HG03354 (cell line): ENCODE measurements around the gene MAN2B2.
A peak's percentile ranks its signal among the peaks of the same experiment; 100 is the strongest.
"Not testable (repeated sequence)": the region's sequence is repeated elsewhere in the genome, so short reads cannot be mapped to it uniquely, and the experiment has no call there.

Source experiments
- ATAC-seq: cut with Tn5 transposase; IDR thresholded peaks from one replicate; pipeline ENCODE4 v1.9.1; 2021; ENCODE audit warnings: mild to moderate bottlenecking; ENCODE audit not compliant: unreplicated experiment, poor library complexity, severe bottlenecking

The MAN2B2 gene

GRCh38 chr4:6633091-6633906 is 58.3 kb downstream of the MAN2B2 start:
- no peak for ATAC-seq

DNA sequence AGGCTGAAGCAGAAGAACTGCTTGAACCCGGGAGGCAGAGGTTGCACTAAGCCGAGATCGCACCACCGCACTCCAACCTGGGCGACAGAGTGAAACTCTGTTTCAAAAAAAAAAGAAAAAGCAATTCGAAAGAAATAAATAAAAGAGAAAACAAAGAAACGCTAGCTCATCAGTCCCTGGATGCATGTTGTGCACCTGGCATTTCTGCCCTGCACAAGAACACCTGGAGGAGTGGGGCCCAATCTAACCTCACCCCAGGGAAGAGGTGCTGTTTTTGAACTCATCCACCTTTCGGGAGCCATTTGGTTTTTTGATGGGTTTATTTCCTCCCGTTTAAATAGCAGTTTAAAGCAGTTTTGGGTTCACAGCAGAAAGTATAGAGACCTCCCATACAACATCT is 59.8 kb downstream of the MAN2B2 start:
- ATAC-seq, result no peak

GRCh38 chr4:6639137-6639680 is 64.2 kb downstream of the MAN2B2 start:
- no peak for ATAC-seq

DNA sequence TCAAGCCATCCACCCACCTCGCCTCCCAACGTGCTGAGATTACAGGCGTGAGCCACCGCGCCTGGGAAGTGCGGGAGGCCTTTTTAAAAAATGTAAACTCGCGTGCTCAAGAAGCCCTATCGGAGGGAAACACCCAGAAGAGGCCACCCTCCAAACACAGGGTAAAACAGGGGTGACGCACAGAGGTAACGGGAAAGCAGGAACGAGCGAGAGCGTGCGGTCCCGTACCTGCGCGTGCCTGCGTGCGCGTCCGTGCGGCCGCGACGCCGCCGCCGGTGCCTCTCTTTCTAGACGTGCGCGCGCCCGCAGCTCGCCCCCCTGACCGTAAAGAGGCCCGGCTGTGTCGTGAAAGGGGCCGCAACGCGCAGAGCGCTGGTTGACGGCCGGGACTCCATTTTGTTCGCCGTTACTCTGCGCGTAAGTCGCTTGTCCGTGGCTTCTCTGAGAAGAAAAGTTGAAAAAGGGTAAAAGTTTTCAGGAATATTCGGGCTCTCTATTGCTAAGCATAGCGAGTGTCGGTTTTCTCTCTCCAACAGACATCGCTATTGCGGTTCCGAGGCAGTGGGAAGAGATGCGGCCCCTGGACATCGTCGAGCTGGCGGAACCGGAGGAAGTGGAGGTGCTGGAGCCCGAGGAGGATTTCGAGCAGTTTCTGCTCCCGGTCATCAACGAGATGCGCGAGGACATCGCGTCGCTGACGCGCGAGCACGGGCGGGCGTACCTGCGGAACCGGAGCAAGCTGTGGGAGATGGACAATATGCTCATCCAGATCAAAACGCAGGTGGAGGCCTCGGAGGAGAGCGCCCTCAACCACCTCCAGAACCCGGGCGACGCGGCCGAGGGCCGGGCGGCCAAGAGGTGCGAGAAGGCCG is 65.5 kb downstream of the MAN2B2 start, which contains the start of gene MRFAP1:
Gene MRFAP1 (plus strand): TSS at position 394 of the 872 bp plus-strand sequence. CDS start 178 bp downstream, at position 572.
- ATAC-seq, result peak; percentile 80

GRCh38 chr4:6641164-6641970 is 66.4 kb downstream of the MAN2B2 start:
- ATAC-seq, result peak; percentile 47

DNA sequence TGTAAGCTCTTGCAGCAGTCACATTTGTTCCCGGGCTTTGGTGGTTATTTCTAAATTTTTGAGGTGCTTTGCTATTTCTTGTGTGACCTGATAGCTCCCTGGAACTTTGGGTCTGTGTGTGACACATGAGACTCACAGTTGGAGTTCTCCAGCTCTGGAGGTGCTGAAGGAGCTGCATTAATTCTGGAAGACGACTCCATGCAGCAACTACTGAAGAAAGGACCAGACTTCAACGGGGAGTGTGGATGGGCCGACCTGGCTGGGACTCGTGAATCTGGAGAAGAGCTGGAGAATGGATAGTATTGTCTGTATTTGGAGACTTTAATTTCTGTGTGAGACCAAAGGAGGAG is 67.0 kb downstream of the MAN2B2 start:
- ATAC-seq, result no peak

DNA sequence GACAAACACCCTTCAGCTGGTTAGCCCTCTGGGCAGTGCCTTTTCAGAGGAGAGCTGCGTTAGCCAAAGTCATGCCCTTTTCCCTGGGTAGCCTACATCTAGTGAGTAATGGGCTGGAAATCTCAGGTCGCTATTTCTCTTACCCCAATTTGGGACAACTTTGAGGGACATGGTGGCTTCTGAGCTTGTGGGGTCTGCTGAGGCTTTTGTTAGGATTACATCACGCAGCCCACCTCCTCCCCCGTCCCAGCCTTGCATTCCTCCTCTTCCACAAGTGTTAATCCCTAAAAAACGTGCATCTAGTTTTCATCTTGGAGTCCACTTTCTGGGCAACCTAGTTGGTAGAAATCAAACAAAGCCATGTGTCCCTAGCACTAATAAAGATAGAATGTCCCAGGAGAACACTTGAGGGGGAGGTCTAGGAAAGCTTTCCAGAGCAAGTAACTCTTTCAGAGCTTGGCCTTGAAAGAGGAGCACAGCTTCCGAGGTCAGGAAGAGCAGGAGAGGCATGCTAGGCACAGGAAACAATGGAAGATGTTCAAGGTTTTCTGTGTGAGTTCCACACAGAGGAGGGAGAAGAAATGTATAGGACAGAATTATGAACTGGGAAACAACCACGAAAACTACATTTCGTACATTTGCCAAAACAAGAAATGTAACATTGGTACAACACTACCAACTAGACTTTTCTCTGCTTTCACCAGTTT is 68.3 kb downstream of the MAN2B2 start:
- ATAC-seq, result no peak

DNA sequence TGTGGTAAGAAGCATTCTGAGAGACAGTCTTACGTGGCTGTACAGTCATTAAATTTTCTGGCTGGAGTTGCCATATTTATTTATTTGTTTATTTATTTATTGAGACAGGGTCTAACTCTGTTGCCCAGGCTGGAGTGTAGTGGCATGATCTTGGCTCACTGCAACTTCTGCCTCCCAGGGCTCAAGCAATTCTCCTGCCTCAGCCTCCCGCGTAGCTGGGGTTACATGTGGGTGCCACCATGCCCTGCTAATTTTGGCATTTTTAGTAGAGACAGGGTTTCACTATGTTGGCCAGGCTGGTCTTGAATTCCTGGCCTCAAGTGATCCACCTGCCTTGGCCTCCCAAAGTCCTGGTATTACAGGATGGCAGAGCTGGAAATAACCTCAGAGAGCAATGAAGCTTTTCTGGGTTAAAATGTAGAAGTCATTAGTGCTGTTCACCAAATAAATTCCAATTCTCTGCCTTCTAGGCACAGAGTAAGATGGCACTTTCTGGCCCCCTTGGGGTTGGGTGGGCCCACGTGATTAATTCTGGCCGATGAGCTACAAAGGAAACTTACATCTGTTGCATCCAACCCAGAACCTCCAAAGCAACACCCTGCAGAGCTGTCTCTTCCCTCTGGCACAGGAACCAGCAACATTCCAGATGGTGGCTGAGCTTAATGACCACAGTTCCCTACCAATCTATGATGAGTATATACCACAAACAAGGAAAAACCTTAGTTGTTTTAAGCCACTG is 70.0 kb downstream of the MAN2B2 start:
- no peak for ATAC-seq

DNA sequence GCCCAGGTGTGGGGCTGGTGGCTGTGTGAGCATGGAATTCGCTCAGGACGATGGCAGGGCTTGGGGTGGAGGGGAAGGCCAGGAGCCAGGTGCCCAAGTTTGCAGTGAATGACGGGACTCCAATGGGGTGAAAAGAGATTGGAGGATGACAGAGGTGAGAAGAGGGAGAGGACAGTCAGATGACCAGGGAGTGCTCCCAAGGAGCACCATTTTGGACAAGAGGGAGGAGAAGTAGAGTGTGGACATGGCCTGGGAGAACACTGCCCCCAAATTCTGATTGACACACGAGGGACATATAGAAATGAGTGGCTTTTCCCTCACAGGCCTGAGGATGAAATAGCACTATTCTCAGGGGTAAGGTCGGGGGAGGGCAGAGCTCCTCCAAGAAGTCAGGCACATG is 72.2 kb downstream of the MAN2B2 start:
- ATAC-seq, result no peak

DNA sequence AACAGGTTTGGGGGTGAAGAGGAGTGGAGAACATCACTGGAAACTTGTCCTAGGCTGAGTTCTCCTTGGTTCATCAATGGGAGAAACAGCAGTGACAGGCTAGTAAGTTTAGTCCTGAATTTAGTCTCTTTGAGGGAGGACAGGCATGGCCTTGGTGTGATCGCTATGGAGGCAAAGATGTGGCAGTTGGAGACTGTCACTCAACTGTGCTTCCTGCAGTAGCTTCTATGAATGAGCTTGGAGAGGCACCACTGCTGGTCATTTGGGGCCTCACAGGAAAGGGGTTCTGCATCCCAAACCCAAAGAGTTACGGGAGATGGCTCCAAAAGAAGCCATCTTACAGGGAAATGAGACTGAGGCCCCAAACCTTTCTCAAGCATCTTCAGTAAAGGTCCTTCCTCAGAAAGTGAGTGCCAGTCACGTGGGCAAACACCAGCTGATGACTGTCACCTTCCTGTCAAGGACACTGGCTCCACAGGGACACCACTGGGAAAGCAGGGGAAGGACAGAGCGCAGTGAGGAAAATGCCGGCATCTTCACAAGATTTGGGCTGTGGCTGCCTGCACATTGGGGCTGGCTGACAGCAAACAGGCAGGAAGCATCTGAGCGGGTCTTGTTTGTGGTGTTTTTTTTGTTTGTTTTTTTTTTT is 72.7 kb downstream of the MAN2B2 start:
- no peak for ATAC-seq

DNA sequence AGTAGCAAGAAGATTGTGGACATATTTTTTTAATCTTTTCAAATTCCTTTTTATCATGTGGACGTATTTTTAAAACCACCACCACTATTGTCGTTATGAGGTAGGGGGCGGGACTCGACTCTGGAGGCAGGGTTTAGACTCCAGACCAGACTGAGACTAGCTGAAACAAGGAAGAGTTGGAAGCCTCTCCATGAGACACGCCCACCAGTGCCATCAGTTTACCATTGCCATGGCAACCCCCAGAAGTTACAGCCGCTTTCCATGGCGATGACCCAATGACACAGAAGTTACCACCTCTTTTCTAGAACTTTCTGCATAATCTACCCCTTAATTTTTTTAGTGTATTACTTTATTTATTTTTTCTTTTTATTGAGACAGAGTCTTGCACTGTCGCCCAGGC is 74.2 kb downstream of the MAN2B2 start:
- no peak for ATAC-seq

DNA sequence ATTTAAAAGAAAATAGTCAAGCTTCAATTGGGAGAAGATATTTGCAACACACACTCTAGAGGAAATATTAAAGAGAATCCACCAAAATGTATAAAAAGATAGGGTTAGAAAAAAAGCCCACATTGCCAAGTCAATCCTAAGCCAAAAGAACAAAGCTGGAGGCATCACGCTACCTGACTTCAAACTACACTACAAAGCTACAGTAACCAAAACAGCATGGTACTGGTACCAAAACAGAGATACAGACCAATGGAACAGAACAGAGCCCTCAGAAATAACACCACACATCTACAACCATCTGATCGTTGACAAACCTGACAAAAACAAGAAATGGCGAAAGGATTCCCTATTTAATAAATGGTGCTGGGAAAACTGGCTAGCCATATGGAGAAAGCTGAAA is 79.2 kb downstream of the MAN2B2 start:
- ATAC-seq, result not testable (repeated sequence)

DNA sequence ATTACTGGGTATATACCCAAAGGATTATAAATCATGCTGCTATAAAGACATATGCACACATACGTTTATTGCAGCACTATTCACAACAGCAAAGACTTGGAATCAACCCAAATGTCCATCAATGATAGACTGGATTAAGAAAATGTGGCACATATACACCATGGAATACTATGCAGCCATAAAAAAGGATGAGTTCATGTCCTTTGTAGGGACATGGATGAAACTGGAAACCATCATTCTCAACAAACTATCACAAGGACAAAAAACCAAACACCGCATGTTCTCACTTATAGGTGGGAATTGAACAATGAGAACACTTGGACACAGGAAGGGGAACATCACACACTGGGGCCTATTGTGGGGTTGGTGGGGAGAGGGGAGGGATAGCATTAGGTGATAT is 80.3 kb downstream of the MAN2B2 start:
- ATAC-seq, result not testable (repeated sequence)

DNA sequence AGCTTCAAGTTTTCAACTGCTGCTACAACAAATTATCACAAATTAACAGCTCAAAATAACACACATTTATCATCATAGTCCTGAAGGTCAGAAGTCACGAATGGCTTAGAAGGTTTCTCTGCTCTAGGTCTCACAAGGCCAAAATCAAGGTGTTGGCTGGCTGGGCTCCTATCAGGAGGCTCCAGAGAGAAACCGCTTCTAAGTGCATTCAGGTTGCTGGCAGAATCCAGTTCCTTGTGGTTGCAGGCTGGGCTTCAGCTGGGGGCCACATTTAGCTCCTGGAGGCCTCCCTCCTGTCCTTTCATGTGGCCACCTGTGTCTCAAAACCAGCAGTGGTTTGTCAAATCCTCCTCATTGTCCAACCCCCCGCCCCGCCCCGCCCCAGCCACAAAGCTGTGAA is 80.9 kb downstream of the MAN2B2 start:
- ATAC-seq, result no peak

- no peak for ATAC-seq
Measured at GRCh38 chr4:6657242-6658208, 82.5 kb downstream of the MAN2B2 start.

- no peak for ATAC-seq
Measured at GRCh38 chr4:6658209-6658595, 83.2 kb downstream of the MAN2B2 start.

- no peak for ATAC-seq
Measured at GRCh38 chr4:6658597-6659075, 83.6 kb downstream of the MAN2B2 start.
